GM18511 (cell line): ENCODE data around the gene FMN2.
"Not testable (repeated sequence)": the region's sequence is repeated elsewhere in the genome, so short reads cannot be mapped to it uniquely, and the experiment has no call there.

Source experiments
- ATAC-seq: cut with Tn5 transposase; IDR thresholded peaks from one replicate; pipeline ENCODE4 v1.9.1; 2021; ENCODE audit warnings: mild to moderate bottlenecking, moderate library complexity; ENCODE audit not compliant: unreplicated experiment

Gene FMN2

DNA sequence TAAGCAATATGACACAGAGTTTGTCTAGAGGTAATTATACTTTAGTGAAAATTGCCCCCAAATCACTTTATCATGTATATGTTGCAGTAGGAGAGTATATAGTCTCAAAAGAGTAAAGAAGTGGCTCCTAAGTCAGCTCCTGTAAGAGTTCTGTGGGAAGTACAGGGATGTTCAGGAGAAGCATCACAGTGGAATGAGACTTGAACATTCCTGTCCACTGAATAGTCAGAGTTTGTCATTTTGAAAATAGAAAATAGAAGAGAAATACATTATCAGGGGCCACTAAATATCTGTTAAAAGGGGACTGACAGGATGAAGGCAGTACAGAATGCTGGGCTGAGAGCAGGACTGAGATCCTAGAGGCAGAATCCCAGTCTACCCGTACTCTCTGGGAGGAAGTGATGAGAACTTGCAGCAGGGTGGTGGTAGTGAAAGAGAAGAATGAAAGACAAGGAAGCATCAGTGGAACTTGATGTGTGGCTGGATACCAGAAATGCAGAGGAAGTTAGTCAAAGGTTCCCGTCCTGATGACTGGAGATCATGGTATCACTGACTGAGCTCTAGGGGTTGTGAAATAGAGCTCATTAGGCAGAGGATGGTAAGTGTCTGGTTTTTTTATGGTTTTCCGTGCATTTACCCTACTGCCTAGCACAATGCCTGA is 153.4 kb downstream of the FMN2 start:
- no peak for ATAC-seq

DNA sequence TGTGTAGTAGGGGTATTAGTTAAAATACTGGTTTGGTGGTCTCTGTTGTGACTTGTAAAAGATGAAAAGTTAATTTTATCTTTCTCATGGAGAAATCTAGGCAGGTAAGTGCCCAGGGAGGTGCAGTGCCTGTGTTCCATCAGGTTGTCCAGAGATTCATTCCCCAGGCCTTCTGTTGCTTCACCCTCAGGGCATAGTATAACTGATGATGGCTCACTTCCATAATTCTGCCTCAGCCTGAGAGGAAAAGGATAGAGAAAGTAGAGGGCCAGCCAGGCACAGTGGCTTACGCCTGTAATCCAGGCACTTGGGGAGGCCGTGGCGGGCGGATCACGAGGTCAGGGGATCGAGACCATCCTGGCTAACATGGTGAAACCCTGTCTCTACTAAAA is 153.9 kb downstream of the FMN2 start:
- ATAC-seq: no peak

DNA sequence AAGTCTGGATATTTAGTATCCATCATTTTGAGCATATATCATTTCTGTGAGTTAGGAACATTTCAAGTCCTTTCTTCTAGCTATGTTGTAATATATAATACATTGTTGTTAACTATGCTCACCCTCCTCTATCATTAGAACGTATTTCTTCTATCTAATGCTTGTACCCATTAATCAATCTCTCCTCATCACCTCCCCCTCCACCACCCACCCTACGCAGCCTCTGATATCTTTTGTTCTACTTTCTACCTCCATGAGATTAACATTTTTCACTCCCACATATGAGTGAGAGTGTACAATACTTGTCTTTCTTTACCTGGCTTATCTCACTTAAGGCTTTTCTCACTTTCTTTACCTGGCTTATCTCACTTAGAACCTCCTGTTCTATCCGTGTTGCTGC is 156.2 kb downstream of the FMN2 start:
- ATAC-seq: no peak

DNA sequence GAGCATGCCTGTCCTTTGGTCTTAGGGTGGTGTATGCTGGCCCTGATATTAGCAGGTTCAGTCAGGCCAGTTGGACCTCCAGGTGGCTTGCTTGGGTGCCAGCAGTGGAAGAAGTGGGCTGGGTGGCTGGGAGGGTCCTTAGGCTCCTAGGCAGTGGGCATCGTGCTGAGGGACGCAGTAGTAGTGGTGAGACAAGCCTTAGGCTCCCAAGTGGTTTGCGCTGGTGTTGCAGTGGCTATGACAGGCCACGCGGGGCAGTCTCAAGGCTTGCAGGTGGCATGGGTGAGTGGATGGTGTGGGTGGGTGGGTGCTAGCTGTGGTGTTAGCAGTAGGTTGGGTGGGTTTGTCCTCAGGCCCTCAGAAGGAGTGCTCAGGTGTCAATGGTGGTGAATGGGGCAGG is 162.3 kb downstream of the FMN2 start:
- ATAC-seq: no peak

DNA sequence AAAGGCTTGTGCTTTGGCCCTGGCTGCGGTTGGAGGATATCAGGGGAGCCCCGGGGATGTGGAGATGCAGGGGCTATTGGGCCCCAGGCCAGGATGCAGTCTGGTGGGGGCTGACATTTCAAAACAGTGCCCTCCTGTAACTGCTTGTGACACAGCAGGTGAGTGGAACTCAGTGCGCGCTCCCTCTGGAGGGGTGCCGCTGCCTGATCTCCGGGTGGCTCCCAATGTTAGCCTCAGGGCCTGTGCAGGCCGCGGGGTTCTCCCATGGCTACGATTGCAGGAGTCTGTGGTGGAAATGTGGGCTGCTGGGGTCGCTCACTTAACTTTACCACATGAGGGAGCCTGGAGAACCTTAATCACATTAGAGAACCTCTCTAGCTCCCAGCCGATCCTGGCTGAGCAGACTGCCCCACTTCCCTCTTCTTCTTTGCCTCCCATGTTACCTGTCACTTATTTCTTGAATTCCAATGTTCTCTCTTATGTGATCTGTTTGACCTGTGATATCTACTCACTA is 163.2 kb downstream of the FMN2 start:
- ATAC-seq: no peak

DNA sequence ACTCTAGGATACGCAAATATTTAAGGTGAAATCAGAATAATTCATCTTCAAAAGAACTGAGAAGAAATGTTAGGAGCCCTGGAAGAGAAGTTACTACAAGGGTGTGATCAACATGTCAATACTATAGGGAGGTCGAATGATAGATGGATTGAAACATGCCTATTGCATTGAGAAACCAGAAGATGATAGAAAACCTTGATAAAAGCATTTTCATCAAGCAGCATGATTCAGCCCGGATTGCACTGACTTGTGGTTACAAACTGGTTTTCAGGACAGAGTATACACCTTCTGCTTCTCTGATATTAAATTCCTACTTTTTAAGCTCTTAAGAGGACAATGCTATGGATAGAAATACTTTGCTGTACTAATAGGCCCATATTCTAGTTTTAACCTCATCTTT is 164.2 kb downstream of the FMN2 start:
- ATAC-seq: no peak

DNA sequence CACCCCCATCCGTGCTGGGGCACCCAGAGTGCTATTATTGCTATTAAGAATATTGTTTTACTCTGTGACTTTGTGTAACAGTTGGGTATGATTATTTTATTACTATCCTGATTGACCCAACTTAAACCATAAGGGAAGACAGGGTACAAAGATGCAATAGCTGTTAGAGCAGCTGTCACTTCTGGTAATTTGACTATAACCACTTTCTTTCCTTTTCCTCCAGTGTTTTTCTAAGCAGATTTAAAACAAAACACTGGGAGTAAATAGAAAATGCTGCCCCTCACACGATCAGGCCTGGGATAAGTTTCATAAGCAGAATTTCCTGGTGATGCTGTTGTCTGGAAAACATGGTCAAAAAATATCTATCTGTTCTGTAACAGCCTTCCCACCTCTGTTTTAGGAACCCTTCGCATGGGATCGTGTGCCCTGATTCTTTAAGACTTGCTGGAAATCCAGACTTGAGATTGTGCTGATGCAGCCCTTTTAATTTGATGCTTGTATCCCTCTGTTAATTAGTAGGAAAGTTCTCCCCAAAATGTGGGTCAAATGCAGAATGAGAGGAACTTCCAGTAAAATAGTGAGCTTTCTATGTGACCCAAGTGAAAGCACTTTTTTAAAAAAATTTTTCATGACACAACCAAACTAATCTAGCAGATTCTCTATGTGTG is 165.3 kb downstream of the FMN2 start:
- no peak for ATAC-seq

DNA sequence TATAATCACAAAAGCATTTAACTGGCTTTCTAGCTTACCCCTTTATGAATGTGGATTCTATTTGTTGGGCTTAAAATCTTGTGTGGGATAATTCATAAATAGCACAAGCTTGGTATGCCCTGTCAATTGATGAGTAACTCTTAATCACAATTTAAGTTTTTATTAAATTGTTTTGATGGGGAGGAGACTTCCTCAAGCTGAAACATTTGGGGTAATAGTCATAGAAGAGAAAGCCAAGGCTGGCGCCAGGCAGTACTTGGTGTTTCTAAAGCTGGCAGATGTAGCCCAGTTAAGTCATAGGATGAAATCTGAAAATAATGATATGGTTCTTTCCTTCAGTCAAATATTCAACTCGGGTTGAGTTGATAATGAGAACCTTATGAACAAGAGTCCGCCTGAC is 167.2 kb downstream of the FMN2 start:
- ATAC-seq: no peak

DNA sequence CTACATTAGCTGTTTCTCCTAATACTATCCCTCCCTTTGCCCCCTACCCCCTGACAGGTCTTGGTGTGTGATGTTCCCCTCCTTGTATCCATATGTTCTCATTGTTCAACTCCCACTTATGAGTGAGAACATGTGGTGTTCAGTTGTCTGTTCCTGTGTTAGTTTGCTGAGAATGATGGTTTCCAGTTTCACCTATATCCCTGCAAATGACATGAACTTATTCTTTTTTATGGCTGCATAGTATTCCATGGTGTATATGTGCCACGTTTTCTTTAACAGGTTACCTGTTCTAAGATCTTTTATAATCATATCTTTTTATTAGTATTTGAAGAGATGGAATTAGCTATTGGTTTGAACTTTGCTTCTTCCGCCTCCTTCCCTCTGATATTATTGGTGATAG is 172.8 kb downstream of the FMN2 start:
- not testable (repeated sequence) for ATAC-seq

DNA sequence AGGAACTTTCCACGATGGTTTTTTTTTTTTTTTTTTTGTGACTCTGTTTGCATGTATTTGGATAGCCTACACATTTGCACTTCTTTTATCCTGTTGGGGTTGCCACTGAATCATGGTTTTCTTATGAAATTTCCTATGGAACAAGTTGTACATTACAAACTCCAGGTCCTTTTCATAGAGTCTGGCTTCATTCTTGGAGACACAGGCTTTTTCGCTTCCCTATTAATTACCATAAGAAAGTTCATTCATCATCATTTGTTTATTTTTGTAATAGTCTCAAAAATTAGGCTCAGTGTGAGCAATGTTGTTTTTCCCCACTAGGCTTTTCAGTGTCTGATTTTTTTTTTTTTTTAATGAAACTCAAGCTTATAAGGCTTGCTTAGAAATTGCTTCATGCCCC is 179.4 kb downstream of the FMN2 start:
- no peak for ATAC-seq

DNA sequence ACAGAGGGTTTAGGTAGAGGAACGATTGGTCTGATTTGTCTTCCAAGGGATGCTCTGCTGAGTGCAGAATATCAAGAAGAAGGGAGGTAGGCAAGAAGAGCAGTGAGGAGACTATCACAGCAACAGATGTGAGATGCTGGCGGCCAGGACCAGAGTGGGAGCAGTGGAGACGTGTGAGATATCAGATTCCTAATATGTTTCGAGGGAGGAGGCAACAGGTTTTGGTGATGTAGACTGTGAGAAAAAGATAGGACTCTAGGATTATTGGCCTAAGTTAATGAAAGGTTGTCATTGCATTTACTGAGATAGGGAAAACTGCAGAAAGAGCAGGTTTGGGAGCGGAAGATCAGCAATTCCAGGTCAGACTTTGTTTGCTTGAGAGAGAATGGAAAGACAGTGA is 182.9 kb downstream of the FMN2 start:
- no peak for ATAC-seq

DNA sequence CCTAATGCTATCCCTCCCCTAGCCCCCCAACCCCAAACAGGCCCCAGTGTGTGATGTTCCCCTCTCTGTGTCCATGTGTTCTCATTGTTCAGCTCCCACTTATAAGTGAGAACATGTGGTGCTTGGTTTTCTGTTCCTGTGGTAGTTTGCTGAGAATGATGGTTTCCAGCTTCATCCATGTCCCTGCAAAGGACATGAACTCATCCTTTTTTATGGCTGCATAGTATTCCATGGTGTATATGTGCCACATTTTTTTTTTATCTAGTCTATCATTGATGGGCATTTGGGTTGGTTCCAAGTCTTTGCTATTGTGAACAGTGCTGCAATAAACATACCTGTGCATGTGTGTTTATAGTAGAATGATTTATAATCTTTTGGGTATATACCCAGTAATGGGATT is 183.5 kb downstream of the FMN2 start:
- ATAC-seq: not testable (repeated sequence)

DNA sequence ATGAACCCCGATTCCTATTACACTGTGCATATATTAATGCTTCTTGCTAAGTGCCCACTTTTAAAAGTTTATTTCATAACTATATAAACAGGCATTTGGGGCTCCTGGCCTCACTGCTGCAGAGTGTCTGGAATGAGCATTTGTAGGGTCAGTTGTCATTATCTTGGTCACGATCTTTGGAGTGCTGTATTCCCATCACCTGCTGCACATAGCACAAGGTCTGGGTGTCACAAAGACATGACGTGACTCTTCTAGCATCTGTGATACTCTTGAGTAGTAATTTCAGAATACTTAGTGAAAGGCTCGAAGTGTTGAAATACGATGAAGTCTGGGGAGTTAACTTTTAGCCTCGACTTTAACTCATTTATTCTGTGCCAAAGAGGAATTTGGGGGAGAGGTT is 186.4 kb downstream of the FMN2 start:
- ATAC-seq: no peak

DNA sequence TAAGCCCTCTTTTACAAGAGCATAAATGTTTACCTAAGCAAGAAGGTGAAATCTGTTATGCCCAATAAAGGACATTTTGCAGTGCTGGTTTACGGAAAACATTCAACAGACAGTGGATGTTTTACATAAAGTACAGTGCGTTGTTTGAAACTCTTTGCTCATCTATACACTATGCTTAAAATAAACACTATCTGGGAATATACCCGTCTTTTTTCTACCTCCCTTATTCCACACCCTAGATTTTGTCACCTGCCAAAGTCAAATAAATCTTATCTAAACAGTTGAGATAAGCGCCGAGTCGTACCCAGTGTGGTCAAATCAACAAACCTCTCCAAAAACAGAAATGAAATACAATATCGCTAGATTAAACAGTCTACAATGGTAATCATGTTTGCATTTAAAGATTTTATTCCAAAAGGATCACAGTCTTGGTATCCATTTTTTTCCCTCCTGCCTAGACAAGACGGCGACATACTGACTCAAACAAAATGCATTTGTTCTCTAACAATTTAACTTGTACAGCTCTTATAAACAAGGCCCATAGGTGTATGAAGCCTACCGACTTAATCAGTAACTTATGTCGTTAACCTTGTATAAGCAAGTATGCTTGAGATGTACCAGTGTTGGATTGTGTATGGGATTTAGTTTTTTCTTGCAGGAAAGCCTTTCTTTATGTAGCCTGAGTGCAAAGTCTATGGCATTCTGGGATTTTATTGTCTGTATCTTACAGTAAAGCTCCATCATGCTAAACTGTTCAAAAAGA is 189.1 kb downstream of the FMN2 start:
- ATAC-seq: no peak

DNA sequence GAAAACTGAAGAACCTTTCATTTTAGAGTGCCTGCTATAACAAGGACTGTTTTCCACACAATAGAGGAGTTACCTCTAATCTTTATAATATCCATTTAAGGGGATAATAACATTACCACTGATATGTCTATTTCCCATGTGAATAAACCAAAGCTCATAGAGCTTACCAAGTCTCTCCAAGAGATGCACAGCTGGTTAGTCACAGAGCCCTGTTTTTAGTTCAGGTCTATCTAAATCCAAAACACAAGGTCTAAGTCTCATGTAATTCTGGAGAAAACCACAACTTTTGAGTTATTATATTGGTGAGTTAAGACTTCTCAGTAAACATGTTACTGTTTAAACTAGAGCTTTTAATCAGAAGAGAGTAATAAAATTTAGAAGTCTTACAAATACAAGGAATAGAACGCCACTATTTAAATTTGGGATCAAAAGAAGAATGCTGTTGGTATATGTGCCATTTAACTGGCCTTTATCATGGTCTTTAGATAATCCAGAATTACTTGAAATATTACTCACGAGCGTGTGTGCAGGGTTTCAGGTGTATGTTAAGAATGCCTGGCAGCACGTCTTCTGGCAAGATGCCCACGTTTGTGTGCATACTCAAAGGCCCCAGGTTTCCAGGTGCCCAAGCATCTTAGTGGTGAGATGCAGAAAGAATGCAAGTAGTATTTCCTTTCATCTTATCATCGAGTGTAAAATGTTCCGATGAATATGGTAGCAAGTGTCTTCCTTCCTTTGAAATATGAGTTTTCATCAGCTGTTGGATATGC is 190.6 kb downstream of the FMN2 start:
- ATAC-seq: no peak

DNA sequence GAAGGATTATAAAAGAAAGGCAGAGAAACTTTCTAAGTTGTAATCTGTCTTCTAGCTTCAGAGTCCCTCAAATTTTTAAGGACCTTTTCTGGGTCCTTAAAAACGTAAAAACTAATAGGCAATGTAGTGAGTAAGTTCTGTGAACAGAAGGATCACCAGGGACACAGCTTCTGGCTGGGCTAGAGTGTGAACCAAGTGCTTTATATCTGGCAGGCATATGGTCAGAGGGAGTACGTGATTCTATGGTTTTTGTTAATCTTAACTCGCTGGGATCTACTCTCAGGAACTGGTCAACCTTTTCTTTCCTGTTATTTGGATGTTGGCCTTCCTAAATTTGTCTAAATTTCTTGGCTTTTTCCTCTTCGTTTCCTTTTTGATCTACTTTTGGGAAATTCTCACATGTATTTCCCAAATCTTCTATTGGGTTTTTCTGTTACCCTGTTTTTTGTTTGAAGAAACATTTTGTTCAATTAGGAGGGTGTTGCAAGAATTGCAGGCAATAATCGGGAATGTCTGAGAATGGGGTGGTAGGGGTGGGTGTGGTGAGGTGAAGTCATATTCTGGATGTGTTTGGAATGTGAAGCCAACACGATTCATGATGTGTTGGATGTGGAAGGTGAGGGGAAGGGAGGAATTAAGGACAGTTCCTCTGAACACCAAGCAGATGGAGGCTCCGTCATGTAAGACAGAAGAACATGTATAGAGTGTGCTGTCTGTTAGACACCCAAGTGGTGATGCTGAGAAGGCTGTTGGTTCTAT is 193.2 kb downstream of the FMN2 start:
- ATAC-seq: no peak

DNA sequence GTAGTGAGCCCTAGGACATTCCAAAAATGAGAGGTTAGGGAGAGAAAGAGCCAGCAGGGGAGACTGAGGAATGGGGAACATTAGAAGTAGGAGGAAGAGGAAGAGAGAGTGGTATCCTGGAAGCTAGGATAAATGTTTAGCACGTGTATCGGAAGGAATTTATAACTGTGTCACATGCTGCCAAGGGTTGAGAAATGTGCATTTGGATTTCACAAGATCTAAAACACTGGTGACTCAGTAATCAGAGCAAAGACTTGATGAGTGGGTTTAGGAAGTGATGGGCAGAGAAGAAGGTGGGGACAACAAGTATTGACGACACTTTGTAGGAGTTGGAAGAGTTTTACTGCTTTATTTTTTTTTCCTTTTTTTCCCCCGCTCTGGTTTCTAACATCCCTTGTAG is 193.9 kb downstream of the FMN2 start:
- no peak for ATAC-seq

DNA sequence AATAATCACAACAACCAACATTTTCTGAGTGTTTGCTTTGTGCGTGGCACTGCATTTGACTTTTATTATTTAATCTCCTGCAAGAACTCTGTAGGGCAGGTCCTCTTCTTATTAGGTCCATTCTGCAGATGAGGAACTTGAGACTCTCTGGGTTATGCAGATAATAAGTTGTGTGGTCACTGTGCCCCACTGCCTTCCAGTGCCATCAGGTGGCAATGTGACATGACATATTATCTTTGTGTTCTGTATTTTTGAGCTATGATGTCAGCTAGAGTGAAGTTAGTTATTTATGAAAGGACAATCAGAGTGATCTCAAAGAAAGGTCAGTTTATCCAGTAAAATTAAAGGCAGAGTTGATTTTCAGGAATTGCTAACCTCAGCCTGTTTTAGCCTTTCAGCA is 196.0 kb downstream of the FMN2 start:
- no peak for ATAC-seq

DNA sequence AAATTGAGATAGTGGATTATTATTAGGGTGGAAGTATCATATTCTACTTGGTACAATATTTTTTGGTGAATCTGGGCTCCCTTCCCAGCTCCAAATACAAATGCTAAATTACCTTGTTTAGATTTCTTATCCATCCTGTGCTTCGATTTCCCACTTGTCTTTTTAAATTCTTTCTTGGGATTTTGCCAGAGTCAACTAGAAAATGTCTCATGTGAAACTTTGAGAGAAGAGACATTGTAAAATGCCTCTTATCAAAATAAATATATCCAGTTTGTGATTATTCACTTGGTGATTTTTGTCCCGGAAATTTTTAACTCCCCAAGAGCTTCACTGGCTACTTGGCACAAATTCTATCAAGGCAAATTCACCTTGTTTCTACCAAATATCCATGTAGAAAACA is 202.0 kb downstream of the FMN2 start:
- no peak for ATAC-seq

DNA sequence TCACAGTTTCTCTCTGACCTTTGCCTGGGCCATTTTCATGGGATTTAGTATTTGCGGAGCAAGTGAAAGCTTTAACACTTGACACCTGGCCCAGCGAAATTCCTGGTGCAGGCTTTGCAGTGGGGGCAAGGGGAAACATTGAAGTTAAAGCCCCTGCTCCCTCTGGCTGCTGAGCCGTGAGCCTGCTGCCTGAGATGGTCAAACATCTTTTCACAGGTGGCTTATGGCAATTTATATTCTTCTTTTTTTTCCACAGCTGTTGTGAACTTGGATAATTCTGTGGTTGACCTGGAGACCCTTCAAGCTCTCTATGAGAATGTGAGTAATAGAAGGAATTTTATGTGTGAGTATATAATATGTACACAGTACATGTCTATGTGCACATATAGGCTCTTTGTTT is 202.9 kb downstream of the FMN2 start:
- ATAC-seq: no peak

DNA sequence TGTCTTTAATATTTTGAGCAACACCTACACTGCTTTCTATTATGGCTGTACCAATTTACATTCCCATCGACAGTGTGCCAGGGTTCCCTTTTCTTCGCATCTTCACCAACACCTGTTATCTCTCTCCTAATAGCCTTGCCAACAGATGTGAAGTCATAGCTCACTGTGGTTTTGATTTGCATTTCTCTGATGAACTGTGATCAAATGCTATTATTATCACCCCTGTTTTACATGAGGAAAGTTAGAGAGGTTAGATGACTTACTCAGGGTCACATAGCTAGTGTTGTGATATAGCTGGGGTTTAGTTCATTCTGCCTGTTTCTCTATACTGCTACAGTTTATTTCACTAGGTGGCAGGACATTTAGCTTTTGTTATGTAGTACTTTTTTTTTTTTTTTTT is 204.1 kb downstream of the FMN2 start:
- no peak for ATAC-seq
